Stimulated activated CD4-positive, alpha-beta T cell treated with anti-CD3 and anti-CD28 coated beads, Interleukin-1b, Interleukin-23, amount 100 ng/mL, for 24 hours (primary cell): Measurements from ENCODE around the gene ACOX2.
"Not testable (repeated sequence)": the region's sequence is repeated elsewhere in the genome, so short reads cannot be mapped to it uniquely, and the experiment has no call there.

ENCODE experiments used
- DNase-seq, 4 experiments: peaks; one replicate each; pipeline ENCODE4 v3.0.0-alpha.2; 2020; ENCODE audit warnings: low read depth in 4 of 4, low spot score in 1 of 4

Gene ACOX2

DNA sequence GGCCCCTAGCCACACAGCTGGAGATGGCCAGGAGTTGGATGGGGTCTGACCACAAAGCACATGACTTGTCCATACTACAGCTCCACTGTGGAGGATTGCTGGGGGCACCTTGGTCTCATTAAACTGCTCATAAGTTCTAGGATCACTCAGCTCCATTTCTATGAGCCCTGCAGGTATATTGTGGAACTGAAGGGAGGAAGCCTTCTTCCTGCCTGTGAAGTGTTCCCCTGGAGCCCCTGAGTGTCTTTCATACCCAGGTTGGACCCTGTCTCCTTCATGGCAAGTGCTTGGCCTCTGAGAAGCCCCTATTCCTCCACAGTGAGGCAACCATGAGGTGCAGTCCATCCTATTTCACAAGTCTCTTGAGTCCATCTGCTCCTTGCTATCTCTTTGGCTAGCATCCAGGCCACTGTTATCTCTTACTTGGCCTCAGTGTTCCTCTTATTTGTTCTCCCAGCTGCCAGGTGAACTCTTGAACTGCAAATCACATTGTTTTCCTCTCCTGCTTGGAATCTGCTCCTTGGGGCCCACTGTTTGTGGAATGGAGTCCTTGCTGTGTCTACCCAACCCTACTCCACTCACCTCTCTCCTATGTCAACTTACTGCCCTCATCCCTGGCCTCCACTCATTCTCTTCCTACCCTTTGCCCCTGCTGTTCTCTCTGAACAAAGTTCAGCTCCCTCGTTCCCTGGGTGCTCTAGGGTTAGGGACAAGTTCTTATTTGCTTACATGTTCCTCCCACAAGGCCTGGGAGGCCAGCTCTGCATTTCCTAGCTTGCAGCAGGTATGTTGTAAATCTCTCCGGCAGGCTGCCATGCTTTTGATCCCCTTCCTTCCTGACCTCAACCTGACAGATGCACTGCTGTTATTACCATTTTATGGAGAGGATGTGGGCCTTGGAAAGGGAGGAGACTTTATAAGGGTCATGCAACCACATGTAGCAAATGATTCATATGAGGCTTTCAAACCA is 1.2 kb downstream of the ACOX2 start:
- DNase-seq: no peak

DNA sequence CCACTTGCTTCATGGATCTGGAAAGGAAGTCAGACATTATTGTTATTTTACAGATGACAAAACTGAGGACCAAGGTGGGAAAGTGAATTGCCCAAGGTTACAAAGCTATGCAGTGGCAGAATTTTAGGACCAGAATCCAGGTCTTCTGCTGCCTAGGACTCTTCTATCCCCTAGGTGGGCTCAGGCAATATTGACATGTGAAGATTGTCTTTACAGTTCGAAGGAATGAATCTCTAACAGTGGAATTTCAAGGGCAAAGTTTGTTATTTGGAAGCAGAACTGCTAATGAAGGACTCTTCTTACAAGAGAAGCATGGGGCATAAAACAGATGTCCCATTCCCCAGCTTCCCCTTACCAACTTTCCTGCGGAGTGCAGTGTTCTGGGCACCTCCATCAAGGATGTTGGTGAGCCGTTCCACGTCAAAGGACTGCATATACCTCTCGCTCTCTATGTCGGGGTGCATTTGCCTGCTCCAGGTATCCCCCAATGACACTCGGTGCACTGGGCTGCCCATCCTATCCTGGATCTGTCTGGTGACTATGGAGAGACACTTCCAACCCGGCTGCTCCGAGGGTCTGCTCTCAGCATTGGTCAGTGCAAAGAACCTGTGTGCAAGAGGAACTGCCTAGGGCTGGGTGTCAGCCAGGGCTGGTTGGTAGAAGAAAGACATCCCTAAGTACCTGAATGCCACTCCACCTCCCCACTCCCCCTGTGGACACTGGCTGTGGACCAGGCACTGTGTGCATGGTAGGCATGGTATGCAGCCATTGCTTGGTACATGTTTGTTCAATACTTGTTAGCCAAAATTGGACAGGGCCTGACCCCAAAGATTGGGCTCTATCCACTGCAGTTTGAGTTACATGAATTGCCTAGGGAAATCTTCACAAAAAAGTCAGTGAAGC is 2.1 kb downstream of the ACOX2 start:
- DNase-seq: no peak

DNA sequence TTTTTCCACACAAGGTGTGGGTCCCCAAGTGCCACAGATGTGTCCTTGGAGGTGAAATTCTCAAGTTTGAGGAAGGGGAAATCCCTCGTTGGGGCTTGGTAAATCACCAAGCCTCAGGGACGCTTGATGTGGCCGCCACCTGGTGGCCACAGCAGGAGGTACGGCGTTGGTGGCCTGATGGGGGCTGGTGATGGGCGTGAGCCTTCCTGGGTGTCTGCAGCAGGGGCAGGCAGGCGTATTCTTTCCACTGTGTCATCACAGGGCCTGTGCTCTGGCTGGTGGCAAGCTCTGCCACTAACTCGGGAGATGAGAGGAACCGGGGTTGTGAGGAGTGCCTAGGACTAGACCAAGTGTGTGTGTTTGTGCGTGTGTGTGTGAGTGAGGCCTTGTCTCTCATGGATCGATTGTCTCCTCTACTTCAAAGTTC is 4.2 kb downstream of the ACOX2 start:
- peak; percentile 52 to 80 (median 62) for DNase-seq

DNA sequence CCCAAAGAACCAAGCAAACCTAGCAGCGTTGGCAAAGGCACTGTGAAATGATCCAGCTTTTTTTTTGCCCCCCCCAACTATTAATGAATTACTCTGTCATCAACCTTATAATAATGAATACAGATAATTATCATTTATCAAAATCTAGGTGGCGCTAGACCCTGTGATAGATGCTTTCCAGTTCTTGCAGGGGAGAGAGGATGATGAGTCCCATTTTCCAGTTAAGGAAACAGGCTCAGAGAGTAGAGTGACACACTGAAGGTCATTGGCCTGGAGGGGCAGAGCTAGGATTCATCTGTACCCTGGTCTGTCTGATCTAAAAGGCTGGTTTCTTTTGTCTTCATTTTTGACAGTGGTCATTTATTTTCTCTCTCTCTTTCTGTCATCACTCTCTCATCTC is 5.0 kb downstream of the ACOX2 start:
- no peak for DNase-seq

DNA sequence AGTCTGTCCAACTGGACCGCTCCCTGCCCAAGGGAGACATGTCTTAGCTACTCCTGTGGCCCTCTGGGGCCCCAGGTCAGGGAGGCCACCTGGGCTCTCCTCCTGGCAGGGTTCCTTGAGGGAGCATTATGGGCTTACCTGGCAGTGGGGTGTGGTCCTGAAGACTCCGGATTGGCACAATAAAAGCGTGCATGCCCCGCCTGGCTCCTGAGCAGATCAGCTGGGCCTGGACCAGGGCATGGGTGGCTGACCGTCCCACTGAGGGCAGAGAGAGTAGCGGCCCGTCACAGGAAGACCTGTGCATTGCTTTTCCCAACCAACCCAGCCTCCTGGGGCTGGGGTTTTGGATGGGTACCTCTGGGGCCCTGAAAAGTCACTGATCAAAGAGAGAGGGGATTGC is 5.4 kb downstream of the ACOX2 start:
- DNase-seq: no peak

DNA sequence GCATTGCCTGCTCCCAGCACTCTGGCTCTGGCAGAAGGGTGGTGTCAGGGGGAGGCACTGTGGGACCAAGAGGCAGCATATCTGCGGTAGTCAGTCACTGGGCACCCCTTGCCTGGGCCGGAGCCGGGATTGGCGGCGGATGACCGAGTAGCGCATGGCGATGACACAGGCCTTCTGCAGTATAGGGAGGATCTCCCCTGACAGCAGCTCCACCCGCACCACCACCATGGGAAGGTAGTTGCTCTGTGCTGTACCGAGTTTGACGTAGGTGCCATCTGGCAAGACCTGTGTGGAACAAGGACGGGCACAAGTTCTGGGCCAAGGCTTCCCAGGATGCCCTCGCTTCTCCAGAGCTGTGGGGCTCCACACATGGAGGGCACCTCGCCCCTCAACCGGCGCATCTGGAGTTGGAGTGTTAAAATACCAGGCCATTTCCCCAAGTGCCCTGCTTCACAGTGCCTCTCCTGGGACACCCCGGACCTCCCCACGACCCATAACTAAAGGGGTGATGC is 6.6 kb downstream of the ACOX2 start:
- no peak for DNase-seq

DNA sequence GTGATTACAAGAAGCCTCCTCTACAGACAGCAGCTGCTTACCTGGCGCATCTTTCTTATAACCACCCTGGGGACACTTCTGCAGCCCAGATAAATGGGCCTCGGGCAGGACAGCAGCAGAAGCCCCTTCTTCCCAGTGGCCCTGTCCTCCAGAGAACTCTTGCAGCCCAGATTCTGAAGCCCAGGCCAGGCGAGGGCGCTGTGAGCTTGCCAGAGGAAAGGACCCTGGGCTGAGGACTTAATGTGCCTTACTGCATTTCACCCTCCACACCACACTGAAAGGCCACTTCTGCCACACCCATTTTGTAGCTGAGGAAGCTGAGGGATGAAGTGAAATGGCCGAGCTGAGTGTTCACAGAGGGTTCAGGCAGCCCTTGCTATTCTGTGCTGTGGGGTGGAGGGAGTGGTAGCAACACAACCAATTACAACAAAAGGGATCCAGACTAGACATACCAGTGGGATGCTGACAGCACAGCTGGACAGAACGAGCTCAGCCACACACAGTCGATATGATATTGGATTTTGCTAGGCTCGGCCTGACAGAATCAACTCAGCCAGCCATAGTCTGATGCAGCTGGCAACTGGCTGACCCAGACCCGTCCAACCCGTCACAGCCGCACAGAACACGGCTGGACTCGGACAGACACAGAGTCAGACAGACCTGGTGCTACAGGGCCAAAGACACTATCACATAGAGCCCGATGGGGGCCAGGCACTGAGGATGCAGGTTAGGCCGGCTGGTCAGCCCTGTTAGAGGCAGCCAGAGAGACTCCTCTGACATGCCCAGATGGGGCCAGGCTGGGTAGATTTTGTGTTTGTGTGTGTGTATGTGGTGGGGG is 7.3 kb downstream of the ACOX2 start:
- DNase-seq: no peak

DNA sequence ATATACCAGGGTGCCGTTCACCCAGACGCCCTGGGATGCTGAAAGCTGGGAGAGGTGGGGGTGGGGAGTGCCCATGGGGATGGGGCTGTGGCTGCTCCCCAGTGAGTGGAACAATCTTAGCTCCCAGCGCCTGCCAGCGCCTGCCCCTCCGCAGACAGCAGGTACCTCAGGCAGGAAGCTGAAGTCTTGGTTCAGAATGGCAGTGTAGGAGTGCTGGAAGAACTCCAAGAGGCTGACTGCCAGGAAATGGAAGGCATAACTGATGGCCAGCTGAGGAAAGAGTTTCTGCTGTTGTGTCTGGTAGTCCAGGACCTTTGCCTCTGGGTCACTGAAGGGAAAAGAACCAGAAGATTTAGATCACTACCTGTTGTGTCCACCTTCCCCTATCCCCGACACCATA is 8.4 kb downstream of the ACOX2 start:
- no peak for DNase-seq

DNA sequence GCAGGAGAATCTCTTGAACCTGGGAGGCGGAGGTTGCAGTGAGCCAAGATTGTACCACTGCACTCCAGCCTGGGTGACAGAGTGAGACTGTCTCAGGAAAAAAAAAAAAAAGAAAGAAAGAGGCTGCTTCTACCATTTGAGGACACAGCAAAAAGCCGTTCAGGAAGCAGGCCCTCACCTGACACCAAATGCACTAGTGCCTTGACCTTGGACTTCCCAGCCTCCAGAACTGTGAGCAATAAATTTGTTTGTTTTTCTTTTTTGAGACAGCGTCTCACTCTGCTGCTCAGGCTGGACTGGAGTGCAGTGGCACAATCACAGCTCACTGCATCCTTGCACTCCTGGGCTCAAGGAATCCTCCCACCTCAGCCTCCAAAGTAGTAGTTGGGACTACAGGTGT is 9.6 kb downstream of the ACOX2 start:
- DNase-seq: not testable (repeated sequence)

DNA sequence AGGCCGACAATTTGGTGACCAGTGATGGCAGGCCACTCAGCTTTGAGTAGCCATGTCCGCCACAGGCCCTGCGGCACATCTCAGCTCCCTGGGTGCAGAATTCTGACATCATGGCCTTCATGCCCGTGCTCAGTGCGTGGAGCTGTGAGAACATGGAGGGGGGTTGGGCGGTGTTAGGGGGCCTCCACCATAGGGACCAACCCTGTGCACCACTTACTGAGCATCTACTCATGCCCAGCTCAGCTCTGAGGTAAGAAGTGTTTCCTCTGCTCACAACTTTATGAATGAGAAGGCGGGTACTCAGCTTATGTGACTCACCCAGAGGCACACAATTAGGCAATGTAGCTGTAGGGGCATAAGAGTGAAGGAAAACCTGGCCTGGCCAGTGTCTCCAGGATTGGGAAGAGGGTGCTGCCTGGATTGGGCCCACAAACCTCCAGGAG is 10.5 kb downstream of the ACOX2 start:
- no peak for DNase-seq

DNA sequence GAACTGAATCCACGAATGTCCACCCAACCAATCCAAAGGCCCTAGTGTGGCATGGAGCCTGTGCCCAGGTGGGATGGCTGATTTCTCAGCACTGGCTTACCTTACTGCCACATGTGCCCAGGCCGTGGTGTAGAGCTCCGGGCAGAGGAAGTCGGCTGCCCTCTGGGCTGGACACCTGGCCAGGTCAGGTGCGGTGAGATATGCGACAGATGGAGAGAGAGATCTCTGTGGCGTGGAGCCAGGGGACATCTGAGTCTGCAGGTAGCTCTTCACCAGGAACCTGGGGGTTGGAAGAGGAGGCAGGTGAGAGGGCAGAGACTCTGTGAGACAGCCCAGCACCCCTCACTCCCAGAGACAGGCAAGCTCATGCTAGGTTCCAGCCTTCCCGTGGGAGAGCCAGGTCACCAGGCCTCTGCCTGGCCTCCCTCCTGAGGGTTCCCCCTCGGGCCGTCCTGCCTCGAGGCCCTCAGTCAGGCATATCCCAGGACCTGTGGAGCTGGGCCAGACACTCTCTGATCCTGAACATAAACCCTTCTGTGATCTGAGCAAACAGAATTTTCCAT is 12.6 kb downstream of the ACOX2 start:
- no peak for DNase-seq

DNA sequence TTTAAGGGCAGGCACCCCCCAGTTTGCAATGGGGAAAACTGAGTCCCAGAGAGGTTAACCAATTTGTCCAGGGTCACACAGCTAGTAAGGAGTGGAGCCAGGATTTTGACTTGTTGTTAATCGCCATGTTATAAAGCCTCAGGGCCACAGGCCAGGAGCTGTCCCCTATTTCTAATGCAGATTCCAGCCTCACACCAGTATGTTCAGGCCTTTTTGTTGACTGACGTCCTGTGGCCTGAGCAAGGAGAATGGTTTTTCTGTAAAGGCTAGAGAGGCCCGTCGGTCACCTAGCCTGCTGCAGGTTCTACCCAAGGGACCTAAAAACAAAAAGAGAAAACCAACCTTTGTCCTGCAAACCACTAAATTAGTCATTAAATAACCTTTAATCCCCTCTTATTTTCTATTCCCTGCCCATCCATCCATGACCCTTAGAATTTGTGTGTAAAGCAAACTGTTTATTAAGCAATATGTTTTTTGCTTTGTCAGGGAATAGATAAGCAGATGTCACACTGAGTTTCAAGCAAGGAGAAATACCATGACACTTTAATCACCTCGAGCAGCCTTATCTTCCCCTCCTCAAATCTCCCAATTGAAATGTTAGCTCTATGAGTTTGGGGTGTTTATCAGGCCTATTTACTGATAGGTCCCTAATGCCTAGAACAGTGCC is 14.1 kb downstream of the ACOX2 start:
- no peak for DNase-seq

DNA sequence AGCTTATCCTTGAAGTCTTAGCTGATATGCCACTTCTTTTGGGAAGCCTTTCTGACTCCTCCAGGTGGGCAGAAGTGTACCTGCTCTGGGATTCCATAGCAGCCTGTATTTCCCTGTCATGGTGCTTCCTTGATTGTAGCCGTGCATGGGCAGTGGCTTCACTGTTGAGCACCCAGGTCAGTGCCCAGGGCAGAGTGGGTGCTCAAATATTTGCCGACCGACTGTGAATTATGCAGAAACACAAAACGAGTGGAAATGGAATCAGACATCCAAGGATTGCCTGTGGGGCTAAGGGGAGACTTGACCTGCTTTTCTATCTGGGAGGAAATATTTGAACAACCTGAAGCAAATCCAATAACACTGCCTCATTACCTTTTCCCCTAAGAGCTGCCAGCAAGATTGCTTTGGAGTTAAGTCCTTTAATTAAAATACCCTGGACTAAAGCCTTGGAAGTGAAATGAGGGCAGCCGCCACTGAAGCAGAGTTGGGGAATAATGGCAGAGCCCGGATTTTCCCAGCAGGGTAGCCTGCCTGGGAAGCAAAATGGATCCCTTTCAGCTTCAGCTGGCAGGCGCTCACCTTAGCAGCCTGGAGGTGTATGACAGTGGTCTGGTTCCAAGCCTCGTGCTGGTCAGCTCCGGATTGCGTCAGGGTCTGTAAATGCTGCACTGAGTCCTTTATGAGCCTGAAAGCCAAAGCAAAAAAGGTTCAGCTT is 14.9 kb downstream of the ACOX2 start:
- DNase-seq: no peak

DNA sequence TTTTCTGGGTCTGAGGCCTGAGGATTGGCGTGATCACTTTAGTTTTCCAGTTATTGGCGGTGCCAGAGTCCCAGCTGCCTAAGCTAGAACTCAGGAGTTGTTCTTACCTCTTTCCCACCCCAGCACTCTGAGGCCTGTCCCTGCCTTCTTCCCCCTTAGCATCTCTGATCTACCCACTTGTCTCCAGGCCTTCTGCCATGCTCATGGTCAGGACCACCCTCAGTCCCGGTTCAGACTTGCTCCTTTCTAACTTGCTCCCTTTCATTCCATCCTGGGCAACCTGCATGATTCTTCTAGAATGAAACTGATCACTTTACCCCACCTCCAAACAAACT is 15.7 kb downstream of the ACOX2 start:
- no peak for DNase-seq

DNA sequence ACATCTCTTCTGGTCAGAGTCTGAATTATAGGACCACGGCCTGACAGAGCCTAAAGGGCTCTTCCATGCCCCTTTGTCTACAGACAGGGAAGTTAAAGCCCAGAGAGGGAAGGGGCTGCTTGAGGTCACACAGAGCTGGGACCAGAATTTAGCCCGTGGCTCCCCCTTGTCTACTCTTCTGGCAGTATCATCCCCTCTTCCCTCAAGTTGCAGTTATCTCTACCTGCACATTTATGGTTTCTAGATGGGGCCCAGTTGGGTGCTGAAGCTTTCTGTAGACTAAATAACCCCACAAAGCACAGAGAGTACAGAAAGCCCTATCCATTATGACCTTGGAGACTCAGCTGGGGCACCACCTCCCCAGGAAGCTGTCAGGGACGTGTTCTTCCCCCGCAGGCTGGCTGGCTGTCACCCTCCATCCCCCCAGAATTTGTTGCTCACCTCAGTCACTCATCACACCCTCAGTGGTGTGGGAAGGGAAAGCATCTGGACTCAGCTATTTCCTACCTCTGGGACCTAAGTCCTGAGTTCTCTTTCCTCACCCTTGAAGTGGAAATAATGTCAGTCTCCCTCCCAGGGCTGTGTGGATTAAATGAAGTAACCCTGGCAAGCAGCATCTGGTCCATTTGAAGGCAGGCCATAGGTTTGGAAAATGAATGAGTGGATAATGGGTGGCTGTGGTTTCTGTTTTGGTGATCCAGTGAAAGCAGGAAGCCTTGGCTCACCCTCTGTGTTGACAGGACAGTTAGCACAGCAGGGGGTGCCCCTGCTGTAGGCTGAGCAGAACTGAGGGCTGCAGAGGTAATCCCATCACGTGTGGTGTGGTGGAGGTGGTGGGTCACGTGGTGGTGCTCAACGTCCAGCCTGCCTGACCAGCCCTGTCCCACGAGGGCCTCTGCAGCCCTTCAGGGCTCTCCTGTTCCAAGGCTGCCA is 16.3 kb downstream of the ACOX2 start:
- DNase-seq: no peak

DNA sequence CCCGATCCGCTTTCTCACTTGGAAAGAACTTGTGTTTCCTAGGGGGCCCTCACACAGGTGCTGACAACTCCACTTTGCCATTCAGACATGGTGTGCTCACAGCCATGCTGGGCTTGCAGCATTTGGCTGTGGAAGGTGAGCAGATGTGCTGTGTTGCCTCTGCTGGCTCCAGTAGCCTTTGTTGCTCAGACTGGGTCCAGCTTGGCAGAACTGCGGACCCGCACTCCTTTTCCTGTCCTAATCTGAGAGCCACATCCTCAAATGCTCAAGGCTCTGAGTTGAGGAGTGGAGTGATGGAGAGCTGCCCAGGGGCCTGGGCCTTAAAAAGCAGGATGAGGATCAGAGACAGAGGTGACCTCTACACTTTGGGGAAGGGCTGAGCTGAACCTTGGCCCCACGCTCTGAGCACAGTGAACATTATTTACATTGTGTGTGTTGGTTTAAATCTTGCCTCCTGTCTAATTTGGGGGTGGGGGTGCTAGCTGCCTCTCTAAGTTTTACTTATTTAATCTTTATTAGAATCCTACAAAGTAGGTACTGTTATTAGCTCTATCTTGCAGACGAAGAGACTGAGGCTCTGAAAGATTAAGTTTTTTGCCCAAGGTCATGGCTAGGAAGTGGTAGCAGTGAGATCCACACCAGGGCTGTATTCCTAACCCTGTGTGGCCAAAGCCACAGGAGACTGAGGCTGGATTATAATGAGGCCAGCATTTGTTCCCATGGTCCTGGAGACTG is 17.2 kb downstream of the ACOX2 start:
- DNase-seq: no peak

DNA sequence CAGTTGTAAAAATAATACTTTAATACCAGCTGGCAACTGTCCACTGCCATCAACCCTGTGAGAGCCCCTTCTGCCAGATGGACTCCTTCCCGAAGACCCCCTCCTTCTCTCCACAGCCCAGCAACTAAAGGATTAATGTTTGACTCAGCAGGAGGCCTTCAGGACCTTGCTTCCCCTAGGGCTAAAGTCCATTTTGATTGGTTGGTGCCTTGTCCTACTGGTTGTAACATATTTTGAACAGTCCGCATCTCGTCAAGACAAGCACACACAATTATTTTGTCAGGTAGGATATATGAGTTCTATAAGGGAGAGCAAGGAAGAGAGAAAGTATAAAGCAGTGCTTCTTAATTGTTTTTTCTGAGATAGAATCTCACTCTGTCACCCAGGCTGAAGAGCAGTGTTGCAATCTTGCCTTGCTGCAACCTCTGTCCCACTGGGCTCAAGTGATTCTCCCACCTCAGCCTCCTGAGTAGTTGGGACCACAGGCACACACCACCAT is 18.6 kb downstream of the ACOX2 start:
- no peak for DNase-seq
